Peyer's patch (tissue), 4 donors: ENCODE data around the gene TMEM45B.

ENCODE experiments used
- POLR2A ChIP-seq, 2 donors: fragments of 450-650 bp; IDR thresholded peaks; one replicate each; pipeline ENCODE4 v1.5.1; 2017; ENCODE audit warnings: antibody characterized with exemption in 2 of 2, mild to moderate bottlenecking in 2 of 2, moderate library complexity in 2 of 2
- TF ChIP-seq, protein P1 (sequence below), 6 experiments: fragments of 450-650 bp in 4 of 6; fragments of 200-600 bp in 2 of 6; sonication (generic) in 1 of 6; IDR thresholded peaks; one replicate each; pipeline ENCODE4 v1.5.1; 2017 to 2019; ENCODE audit warnings: antibody characterized with exemption in 6 of 6, mild to moderate bottlenecking in 3 of 6, moderate library complexity in 1 of 6

DNA sequence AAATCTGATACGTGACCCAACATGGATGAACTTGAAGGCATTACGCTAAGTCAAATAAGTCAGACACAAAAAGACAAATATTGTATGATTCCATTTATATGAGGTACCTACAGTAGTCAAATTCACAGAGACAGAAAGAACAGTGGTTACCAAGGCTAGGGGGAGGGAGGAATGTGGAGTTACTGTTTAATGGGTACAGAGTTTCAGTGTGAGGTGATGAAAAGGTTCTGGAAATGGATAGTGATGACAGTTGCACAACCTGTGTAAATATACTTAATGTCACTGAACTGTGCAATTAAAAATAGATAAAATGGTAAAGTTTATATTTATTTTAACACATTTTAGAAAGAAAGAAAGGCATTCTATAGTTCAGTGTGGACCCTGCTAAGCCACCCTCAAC is 24.1 kb upstream of the TMEM45B start:
- TF ChIP-seq, protein P1, sequence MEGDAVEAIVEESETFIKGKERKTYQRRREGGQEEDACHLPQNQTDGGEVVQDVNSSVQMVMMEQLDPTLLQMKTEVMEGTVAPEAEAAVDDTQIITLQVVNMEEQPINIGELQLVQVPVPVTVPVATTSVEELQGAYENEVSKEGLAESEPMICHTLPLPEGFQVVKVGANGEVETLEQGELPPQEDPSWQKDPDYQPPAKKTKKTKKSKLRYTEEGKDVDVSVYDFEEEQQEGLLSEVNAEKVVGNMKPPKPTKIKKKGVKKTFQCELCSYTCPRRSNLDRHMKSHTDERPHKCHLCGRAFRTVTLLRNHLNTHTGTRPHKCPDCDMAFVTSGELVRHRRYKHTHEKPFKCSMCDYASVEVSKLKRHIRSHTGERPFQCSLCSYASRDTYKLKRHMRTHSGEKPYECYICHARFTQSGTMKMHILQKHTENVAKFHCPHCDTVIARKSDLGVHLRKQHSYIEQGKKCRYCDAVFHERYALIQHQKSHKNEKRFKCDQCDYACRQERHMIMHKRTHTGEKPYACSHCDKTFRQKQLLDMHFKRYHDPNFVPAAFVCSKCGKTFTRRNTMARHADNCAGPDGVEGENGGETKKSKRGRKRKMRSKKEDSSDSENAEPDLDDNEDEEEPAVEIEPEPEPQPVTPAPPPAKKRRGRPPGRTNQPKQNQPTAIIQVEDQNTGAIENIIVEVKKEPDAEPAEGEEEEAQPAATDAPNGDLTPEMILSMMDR (IDR thresholded peaks at IDR 0.05): no peak
- no peak for TF ChIP-seq POLR2A (IDR thresholded peaks at IDR 0.05)
